Measurements from ENCODE around the gene SRRM5. TPM values are rescaled to one million over a fixed set of nuclear protein-coding genes. Genes with fewer than 3 reads are reported as not detected.

SRRM5 gene
- total and polyA plus RNA-seq, 2 of the 4 experiments (the other 2 are of a cell fraction) = 0.10 TPM; not detected in 1

DNA sequence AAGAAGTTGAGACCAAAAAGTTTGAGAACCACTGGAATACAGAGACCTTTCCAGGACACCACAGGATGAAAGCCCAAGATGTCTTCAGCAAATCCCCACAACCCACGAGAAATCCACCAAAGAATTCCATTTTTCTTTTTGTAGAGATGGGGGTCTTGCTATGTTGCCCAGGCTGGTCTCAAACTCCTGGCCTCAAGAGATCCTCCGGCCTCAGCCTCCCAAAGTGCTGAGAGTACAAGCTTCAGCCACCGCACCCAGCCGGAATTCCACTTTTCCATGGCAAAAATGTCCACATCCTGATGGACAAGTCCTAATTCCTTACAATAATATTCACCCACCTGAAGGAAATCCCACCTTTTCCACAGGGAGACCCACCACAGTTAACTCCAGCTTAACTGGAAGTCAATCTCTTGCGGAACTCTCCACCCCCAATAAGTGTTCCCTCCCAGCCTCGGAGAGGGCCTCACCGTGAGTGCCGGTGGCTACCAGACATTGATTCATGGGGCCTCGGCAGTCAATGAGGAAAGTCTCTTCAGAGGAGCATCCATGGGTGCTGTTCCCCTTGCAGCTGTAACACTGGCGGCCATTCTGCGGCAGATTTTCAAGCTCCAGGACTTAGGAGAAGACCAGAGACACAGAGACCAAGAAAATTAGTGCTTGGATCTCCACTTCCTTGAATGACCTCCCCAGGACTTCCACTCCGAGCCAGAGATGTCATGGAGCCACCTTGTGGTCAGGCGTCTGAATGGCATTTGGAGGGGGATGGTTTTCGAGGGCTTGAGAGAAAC is 40.1 kb downstream of the SRRM5 start:
- H3K4me1 ChIP-seq (ENCODE audit: control insufficient read depth, insufficient read depth, low read length) = no peaks in the 10 kb centered on the region

More for the DNA sequence above, 40.1 kb downstream of the SRRM5 start:
- Histone ChIP-seq H3K4me2 (ENCODE audit: low read depth, low read length) (no peak overlapping the region), H4K91ac (ENCODE audit: insufficient read depth, low read depth, low read length) (no peak overlapping the region), H3K9me3 (ENCODE audit: control insufficient read depth, insufficient read depth, low read length) (no peaks in the 10 kb centered on the region), H3K4ac (ENCODE audit: low read depth, low read length) (no peak overlapping the region), H4K20me1 (ENCODE audit: insufficient read depth, low read length) (peaks cover 6% of the 10 kb centered on the region; the same call in 1 of the 2 replicates), H3K14ac (replicated peaks; ENCODE audit: low read depth, low read length) (no peak overlapping the region), H2AK5ac (ENCODE audit: low read depth, low read length) (no peak overlapping the region), H3K9me1 (ENCODE audit: insufficient read depth, low read length) (no peaks in the 10 kb centered on the region), H2AFZ (replicated peaks; ENCODE audit: low read length, poor library complexity) (peak overlapping the region; percentile 12), H3K79me1 (ENCODE audit: low read depth in 1 of 2, low read length in 2 of 2) (peaks cover 12 to 35% of the 10 kb centered on the region in 2 experiments; a peak in 3 of 4 replicates), H3K27me3 (ENCODE audit: control insufficient read depth, insufficient read depth, low read length) (no peaks in the 10 kb centered on the region), H3K56ac (ENCODE audit: extremely low read depth, insufficient read depth, low read length) (no peak overlapping the region), H4K8ac (ENCODE audit: low read depth in 2 of 2, low read length in 2 of 2) (peak overlapping the region in 1 of 2 experiments; percentile 26; a peak in 1 of 4 replicates), H2AK9ac (replicated peaks; ENCODE audit: low read depth, low read length, poor library complexity) (peak overlapping the region; percentile 42), H3K27ac (ENCODE audit: insufficient read depth, low read length) (no peak overlapping the region), H3K18ac (ENCODE audit: low read depth, low read length) (no peak overlapping the region), H3K4me3 (ENCODE audit: insufficient read depth, low read depth, low read length) (no peak overlapping the region), H3K23ac (ENCODE audit: low read depth, low read length) (no peak overlapping the region), H3K36me3 (ENCODE audit: control insufficient read depth, insufficient read depth, low read length) (peaks cover 58% of the 10 kb centered on the region), H2BK20ac (ENCODE audit: low read depth, low read length) (no peak overlapping the region), H2BK120ac (ENCODE audit: low read depth, low read length) (no peak overlapping the region), H2BK15ac (ENCODE audit: low read depth, low read length) (no peak overlapping the region), H2BK5ac (ENCODE audit: low read depth, low read length, poor library complexity, severe bottlenecking) (no peak overlapping the region), H4K5ac (ENCODE audit: low read depth, low read length) (0 out of 2 replicates have a peak overlapping the region, but pooled peaks have one; percentile 15), H3K9ac (ENCODE audit: low read depth, low read length) (no peak overlapping the region)
- intact Hi-C loops (cut with micrococcal nuclease) (loop anchor here (2.0 to 5.0 kb wide), 3 partner anchors 55 to 220 kb away; partner anchors contain the start of genes IRGQ and ZNF576), dilution Hi-C loops (cut with HindIII; ENCODE audit: low sequenced_read_pairs, unreplicated experiment) (no loop called here), in situ Hi-C loops (cut with MboI; ENCODE audit: low sequenced_read_pairs) (loop anchor here (5.0 kb wide), 1 partner anchor 100 kb away; no protein-coding TSS in a partner anchor)
- no TSS peak for BruUV-seq (replicated peaks)
- ChIA-PET POLR2A (ENCODE audit: unreplicated experiment) (no interaction called here), CTCF (no interaction called here)
- ATAC-seq (ENCODE audit: low read depth) = peak; percentile 95
- DNase-seq = peak; percentile 65
- 88% methylated on average over 4 of the region's 14 CpGs; no CpG with 5 or more reads in 1 of the 2 experiments for WGBS, 2 experiments (ENCODE audit: extremely low coverage in 2 of 2, insufficient read length in 1 of 2)
- TF ChIP-seq CEBPB (IDR thresholded peaks at IDR 0.05; ENCODE audit: low read depth, low read length) (no peak), RCOR1 (IDR thresholded peaks at IDR 0.05; ENCODE audit: insufficient replicate concordance, low read length) (no peak), MAFK (IDR thresholded peaks at IDR 0.05; ENCODE audit: low read depth, low read length) (no peak), POLR2A (IDR thresholded peaks at IDR 0.05; ENCODE audit: low read depth, low read length) (no peak), MAZ (IDR thresholded peaks at IDR 0.05; ENCODE audit: borderline replicate concordance, low read depth, low read length) (no peak; the same call in 1 of the 2 replicates), RAD21 (IDR thresholded peaks at IDR 0.05; ENCODE audit: low read length) (peak; percentile 62), BHLHE40 (IDR thresholded peaks at IDR 0.05; ENCODE audit: low read depth, low read length) (no peak), SMC3 (IDR thresholded peaks at IDR 0.05; ENCODE audit: low read depth, low read length) (peak; percentile 53), FOS (IDR thresholded peaks at IDR 0.05; ENCODE audit: low read depth, low read length) (no peak)
- TF ChIP-seq, protein P1, sequence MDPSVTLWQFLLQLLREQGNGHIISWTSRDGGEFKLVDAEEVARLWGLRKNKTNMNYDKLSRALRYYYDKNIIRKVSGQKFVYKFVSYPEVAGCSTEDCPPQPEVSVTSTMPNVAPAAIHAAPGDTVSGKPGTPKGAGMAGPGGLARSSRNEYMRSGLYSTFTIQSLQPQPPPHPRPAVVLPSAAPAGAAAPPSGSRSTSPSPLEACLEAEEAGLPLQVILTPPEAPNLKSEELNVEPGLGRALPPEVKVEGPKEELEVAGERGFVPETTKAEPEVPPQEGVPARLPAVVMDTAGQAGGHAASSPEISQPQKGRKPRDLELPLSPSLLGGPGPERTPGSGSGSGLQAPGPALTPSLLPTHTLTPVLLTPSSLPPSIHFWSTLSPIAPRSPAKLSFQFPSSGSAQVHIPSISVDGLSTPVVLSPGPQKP (IDR thresholded peaks at IDR 0.05; ENCODE audit: borderline replicate concordance, low read depth, low read length) = no peak
- TF ChIP-seq, protein P2, sequence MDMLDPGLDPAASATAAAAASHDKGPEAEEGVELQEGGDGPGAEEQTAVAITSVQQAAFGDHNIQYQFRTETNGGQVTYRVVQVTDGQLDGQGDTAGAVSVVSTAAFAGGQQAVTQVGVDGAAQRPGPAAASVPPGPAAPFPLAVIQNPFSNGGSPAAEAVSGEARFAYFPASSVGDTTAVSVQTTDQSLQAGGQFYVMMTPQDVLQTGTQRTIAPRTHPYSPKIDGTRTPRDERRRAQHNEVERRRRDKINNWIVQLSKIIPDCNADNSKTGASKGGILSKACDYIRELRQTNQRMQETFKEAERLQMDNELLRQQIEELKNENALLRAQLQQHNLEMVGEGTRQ (IDR thresholded peaks at IDR 0.05; ENCODE audit: low read depth, low read length) = no peak
- TF ChIP-seq, protein P3, sequence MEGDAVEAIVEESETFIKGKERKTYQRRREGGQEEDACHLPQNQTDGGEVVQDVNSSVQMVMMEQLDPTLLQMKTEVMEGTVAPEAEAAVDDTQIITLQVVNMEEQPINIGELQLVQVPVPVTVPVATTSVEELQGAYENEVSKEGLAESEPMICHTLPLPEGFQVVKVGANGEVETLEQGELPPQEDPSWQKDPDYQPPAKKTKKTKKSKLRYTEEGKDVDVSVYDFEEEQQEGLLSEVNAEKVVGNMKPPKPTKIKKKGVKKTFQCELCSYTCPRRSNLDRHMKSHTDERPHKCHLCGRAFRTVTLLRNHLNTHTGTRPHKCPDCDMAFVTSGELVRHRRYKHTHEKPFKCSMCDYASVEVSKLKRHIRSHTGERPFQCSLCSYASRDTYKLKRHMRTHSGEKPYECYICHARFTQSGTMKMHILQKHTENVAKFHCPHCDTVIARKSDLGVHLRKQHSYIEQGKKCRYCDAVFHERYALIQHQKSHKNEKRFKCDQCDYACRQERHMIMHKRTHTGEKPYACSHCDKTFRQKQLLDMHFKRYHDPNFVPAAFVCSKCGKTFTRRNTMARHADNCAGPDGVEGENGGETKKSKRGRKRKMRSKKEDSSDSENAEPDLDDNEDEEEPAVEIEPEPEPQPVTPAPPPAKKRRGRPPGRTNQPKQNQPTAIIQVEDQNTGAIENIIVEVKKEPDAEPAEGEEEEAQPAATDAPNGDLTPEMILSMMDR (conservative IDR thresholded peaks at IDR 0.05; ENCODE audit: low read depth, low read length) = peak; percentile 67
